Measurements from ENCODE around the gene NSMF. TPM values are rescaled to one million over a fixed set of nuclear protein-coding genes. Genes with fewer than 3 reads are reported as not detected.

NSMF gene
- total RNA-seq, 1 donor from 2014 or later, result 35.1 TPM

DNA sequence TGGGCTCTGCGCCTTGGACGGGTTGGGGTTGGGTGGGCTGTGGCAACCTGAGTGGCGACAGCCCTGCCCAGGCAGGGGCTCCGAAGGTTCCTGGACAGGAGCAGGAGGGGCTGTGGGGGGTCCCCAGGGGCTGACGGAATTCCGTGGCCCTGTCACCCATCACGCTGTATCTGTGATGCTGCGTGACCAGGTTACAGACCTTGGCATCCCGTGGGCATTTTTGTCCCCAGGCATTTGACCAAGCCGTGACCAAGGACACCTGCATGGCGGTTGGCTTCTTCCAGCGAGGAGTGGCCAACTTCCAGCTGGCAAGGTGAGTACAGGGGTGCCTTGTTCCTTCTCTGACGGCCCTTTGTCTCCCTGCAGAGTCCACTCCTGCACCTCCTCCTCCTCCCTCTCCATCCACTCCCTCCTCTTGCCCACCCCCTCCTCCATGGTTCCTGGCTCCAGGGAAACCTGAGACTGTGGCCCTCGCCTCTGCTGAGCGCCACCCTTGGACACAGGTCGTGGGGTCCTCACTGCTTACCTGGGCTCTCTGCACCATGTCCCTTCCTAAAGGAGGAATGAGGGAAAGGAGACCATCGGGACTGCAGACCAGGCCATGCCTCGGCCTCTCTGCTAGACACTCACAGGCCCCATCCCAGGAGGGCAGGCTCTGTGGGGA lies 33.0 kb downstream of the NSMF start:
- no peak for DNase-seq (ENCODE audit: extremely low spot score in 2 of 2)
- Histone ChIP-seq H3K27ac (no peak overlapping the region), H3K27me3 (no peaks in the 10 kb centered on the region), H3K4me1 (peaks cover 34% of the 10 kb centered on the region), H3K4me3 (no peak overlapping the region), H3K36me3 (no peaks in the 10 kb centered on the region), H3K9me3 (no peaks in the 10 kb centered on the region)
- TF ChIP-seq POLR2A (IDR thresholded peaks at IDR 0.05) (no peak), POLR2AphosphoS5 (IDR thresholded peaks at IDR 0.05; ENCODE audit: insufficient read depth in 1 of 2, low read depth in 1 of 2) (no peak)
- TF ChIP-seq, protein P1, sequence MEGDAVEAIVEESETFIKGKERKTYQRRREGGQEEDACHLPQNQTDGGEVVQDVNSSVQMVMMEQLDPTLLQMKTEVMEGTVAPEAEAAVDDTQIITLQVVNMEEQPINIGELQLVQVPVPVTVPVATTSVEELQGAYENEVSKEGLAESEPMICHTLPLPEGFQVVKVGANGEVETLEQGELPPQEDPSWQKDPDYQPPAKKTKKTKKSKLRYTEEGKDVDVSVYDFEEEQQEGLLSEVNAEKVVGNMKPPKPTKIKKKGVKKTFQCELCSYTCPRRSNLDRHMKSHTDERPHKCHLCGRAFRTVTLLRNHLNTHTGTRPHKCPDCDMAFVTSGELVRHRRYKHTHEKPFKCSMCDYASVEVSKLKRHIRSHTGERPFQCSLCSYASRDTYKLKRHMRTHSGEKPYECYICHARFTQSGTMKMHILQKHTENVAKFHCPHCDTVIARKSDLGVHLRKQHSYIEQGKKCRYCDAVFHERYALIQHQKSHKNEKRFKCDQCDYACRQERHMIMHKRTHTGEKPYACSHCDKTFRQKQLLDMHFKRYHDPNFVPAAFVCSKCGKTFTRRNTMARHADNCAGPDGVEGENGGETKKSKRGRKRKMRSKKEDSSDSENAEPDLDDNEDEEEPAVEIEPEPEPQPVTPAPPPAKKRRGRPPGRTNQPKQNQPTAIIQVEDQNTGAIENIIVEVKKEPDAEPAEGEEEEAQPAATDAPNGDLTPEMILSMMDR (IDR thresholded peaks at IDR 0.05), result no peak
- intact Hi-C loops (cut with DNase I), result no loop called here

DNA sequence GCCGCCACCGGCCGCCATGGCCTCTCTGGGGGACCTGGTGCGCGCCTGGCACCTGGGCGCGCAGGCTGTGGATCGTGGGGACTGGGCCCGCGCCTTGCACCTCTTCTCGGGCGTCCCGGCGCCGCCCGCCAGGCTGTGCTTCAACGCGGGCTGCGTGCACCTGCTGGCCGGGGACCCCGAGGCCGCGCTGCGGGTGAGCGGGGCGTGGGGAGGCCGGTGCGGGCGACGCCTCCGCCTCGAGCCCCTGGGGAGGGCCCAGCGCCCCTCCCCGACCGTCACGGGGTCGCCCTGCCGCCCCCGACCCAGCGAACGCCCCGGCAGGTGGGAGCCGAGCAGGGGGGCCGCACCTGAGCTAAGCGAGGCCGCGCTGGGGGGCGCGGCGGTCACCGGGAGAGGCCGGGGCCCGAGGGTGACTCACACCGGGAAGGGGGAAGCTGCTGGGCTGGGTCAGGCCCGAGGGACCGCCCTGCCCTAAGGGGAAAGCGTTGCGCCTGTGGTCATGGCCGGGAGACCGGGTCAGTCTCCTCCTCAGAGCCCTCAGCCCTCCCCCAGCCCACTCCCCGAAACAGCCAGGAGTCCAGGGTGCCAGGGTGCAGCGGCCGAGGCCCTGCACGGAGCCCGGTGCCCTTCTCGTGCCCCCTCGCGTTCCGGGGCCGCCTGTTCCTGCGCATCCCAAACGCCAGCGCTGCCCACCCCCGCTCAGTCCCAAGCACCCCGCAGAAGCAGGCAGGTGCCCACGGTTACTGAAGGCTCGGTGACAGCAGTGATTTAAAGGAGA lies 35.4 kb downstream of the NSMF start:
- Histone ChIP-seq H3K9me3 (no peaks in the 10 kb centered on the region), H3K4me1 (peaks cover 34% of the 10 kb centered on the region), H3K36me3 (no peaks in the 10 kb centered on the region), H3K27me3 (no peaks in the 10 kb centered on the region), H3K27ac (peak overlapping the region; percentile 87), H3K4me3 (peak overlapping the region; percentile 84 to 95)
- TF ChIP-seq, protein P1 (IDR thresholded peaks at IDR 0.05), result no peak
- no peak for TF ChIP-seq POLR2AphosphoS5 (IDR thresholded peaks at IDR 0.05; ENCODE audit: insufficient read depth in 1 of 2, low read depth in 1 of 2)
- no peak for TF ChIP-seq POLR2A (IDR thresholded peaks at IDR 0.05)
- intact Hi-C loops (cut with DNase I), result no loop called here
- DNase-seq (ENCODE audit: extremely low spot score in 2 of 2), result no peak

DNA sequence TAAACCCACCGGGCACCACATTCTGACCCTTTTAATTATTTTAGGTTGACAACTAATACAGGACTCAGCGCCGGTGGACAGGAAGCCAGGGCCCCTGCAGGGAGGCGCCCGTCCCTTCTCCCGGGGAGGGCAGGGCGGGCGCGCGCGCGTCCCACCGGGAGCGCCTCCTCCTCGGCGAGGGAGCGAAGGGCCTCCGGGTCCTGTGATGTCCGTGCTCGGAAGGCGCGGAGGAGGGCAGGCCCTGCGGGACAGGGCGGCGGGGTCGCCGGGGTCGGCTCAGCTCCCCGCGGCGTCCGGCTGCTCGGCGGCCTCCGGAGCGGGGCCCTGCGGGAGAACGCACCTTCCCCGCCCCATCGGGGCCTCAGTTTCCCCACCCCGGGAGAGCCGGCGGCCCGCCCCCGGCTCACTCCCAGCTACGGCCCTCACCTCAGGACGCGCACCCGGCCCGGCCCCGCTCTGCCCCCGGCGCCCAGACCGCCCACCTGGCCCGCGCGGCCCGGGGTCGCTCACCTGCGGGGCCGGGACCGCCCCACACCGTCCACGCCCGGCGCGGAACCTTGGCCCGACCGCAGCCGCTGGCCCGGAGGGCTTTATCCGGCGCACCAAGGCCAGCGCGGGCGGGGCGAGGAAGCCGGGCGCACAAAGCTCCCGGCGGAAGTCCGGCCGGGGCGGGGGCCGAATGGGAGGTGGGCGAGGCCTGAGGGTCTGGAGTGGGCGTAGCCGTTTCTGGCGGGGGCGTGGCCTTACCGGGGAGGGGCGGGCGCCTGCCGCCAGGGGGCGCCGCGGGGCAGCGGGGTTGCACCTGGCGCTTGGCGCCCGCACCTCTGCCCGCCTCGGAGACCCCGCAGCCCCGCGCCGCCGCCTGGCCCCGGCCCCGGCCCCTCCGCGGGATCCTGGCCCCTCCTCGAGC lies 36.3 kb downstream of the NSMF start, which contains the start of the genes EXD3 and NOXA1:
EXD3 (minus strand) TSS at position 559 of the 910 bp plus-strand sequence. CDS start 27,805 bp downstream, outside the sequence.
NOXA1 (plus strand) TSS at position 790 of the 910 bp plus-strand sequence. CDS start 137 bp downstream, outside the sequence.
- peaks cover 34% of the 10 kb centered on the region for H3K4me1 ChIP-seq
- no peaks in the 10 kb centered on the region for H3K27me3 ChIP-seq
- H3K36me3 ChIP-seq, result no peaks in the 10 kb centered on the region
- H3K9me3 ChIP-seq, result no peaks in the 10 kb centered on the region
- DNase-seq (ENCODE audit: extremely low spot score in 2 of 2), result no peak
- peak within 1 kb of the TSS; percentile 84 to 95 for H3K4me3 ChIP-seq
- TF ChIP-seq POLR2A (IDR thresholded peaks at IDR 0.05), result no peak
- TF ChIP-seq, protein P1 (IDR thresholded peaks at IDR 0.05), result peak in 2 of 3 experiments; percentile 28 to 40
- H3K27ac ChIP-seq, result peak within 1 kb of the TSS; percentile 87
- intact Hi-C loops (cut with DNase I), result no loop called here

DNA sequence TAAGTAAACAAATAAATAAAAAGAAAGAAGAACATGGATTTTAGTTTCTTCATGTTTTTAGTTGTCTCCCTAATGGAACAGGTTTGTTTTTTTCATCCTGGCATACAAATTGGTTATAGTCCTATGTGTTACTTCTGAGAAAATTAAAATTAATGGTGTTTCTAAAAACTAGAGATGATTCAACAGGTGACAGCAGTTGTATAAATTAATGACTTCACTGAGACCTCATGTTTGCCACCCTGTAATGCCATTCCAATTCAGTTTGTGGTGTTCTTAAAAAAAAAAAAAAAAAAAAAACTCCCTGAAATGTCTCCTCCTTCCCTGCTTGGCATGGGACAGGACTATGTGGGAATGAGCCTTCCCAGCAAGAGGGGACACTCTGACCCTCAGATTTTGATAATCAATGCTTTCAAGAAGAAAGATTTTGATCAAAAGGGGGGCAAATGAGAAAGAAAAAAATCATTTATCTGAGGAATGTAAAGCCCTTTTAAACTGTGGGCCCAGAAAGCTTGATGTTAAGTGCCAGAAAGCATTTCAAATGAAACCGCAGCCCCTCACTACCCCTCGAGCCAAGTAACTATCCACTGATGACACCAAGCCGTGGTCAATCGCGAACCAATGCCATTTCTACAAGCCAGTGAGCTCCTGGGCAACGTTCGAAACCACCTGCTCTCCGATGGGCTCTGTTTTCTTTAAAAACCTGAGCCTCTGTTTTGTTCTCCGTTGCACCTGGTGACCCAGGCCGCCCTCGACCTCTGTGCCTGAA lies 37.1 kb downstream of the NSMF start:
- Histone ChIP-seq H3K9me3 (no peaks in the 10 kb centered on the region), H3K27me3 (no peaks in the 10 kb centered on the region), H3K4me3 (peak overlapping the region; percentile 84 to 95), H3K4me1 (peaks cover 34% of the 10 kb centered on the region), H3K27ac (peak overlapping the region; percentile 87), H3K36me3 (no peaks in the 10 kb centered on the region)
- intact Hi-C loops (cut with DNase I), result no loop called here
- DNase-seq (ENCODE audit: extremely low spot score in 2 of 2), result no peak
- TF ChIP-seq, protein P1 (IDR thresholded peaks at IDR 0.05), result no peak
